Epithelial cell of prostate (primary cell): ENCODE measurements around the gene LHX2.

Source experiments
- DNase-seq: peaks from one replicate; pipeline ENCODE4 v3.0.0-alpha.2; 2011; ENCODE audit warnings: low read depth, low spot score
- H3K27ac ChIP-seq: fragments of 450-650 bp; 2 replicates; pipeline ENCODE4 v1.5.1; 2017; ENCODE audit warnings: mild to moderate bottlenecking

Gene LHX2

DNA sequence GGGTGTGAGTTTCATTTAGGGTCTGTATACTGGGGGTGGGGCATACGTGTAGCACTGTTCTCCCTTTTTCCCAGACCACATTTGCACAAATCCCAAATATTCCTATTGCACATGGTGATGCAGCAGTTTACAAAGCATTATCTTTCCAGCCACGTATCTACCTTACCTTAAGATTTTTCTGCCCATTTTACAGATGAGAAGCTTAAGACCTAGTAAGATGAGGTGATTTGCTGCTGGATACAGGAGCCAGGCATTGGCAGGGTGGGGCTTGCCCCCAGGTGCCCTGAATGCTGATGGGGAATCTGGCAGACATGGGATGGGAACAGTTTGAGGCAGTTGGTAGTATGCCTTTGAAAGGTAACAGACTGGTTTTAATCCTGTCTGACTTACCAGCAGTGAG is 12.5 kb downstream of the LHX2 start:
- no peak for DNase-seq
- no peak overlapping the region for H3K27ac ChIP-seq

DNA sequence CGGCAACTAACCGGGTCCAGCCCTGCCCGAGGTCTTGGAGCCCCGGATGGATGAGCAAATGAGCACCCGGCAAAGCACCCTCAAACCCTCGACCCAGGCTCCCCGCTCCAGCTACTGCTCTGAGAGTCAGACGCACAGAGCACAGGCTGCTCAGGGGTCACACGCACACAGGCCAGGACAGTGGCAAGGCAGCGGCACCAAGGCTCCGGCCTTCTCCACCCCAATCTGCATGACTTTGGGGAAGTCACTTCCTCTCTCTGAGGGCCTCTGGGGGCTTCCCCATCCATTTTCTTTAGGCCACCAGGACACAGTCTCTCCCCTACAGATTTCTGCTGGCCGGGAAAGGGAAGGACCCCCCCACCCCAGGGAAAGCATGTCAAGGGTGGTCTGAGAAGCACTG is 18.0 kb downstream of the LHX2 start:
- no peak overlapping the region for H3K27ac ChIP-seq
- no peak for DNase-seq

DNA sequence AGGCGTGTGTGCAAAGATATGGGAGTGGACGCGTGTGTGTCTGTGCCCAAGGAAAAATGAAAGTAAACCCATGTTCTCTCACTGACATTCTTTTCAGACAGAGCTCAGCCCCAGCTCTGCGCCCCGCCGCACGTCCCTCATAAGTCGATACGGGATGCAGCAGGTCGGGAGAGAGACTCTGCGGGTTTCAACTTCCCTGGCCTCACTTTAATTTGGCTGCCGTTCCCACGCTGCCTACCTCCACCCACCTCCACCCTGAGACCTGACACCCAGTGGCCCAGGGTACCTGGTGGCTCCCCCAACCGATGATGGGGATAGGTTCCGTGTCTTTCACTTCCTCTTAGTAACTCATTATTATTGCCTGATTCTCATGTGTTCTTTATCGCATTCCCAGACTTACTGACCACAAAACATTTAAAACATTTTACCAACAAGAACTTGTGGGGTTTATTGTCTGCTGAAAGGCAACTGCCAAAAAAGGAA is 19.4 kb downstream of the LHX2 start:
- no peak for DNase-seq
- no peak overlapping the region for H3K27ac ChIP-seq

DNA sequence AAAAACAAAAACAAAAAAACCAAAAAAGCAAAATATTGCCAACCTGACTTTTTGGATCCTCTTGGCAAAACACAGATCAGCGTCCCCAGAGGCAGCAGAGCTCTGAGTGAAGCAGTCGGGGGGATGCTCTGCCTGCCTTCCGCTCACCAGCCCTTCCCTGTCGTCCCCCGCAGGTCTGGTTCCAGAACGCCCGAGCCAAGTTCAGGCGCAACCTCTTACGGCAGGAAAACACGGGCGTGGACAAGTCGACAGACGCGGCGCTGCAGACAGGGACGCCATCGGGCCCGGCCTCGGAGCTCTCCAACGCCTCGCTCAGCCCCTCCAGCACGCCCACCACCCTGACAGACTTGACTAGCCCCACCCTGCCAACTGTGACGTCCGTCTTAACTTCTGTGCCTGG is 20.7 kb downstream of the LHX2 start:
- DNase-seq, result no peak
- no peak overlapping the region for H3K27ac ChIP-seq

DNA sequence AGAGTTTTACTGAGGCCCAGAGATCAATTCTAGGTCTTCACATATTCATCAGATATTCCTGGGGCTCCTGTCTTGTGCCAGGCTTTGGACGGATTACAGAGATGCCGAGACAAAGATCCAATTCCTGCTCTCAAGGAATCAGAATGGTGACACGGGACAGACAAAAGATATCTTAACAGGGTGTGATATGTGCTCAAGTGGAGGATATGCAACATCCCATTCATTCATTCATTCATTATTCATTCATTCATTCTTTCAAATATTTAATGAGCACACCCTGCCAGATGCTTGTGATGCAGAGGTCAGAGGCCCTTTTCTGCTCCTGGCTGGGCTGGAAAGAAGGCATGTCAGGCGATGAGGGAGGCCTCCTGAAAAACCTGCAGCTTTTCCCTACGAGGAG is 21.8 kb downstream of the LHX2 start:
- DNase-seq, result no peak
- no peak overlapping the region for H3K27ac ChIP-seq

DNA sequence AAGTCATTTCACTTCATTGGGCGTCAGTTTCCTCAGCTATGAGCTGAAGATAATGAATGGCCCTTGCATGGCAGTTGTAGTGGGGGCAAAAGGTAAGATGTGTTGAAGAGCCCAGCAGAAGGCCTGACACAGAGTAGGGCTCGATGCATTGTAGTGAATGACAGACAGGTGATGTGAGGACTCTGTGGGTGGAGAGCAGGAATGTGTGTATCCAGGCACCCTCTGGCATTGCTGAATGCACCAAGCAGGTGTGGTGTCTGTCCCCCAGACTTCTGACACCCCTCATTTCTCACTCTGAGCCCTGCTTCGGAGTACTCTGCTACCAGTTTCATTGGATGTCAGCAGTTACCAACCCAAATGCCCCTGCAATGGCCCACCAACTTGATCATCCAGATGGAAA is 22.4 kb downstream of the LHX2 start:
- H3K27ac ChIP-seq, result no peak overlapping the region
- DNase-seq, result no peak

DNA sequence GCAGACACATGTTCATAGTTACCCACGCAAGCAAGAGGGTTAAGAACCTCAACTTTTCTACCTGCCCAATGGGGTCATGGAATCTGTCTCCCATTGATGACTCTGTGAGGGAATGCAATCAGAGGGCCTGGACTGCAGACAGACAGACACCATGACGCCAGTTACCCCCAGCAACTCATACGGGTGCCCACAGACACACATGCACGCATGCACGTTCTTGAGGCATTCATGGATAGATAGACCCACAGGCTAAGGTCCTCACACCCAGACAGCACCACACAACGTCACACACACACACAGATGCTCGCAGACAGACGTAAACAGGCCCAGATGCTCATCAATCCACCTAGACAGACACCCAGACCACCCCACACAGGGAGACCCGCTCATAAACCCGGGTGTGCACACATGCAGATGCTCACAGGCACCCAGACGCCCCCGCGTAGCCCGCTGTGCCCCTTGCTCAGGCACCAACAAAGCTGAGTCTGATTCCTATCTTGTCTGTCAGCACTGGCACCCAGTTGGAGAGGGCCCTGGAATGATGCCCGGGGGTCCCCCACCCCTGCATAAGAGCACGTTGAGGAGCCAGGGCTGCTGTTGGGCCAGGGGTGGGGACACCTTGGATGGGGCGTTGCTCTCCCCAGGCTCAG is 23.6 kb downstream of the LHX2 start:
- no peak for DNase-seq
- H3K27ac ChIP-seq, result no peak overlapping the region

DNA sequence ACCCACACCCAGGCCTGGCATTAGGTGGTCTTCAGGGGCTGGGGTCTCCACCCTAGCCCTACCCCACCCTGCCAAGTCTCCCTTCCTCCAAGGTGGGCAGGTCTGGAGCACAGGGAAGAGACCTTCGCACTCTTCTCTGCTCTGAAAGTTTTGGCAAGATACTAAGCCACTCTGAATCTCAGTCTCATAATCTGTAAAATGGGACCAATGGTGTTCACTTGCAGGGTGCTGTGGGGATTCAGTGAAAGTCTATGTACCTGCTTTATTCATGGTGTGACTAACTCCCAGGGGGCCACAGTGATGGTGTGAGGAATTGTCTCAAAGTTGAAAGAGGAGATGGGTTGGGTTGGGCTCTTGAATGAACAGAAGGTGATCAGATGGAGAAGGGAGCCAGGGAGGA is 25.0 kb downstream of the LHX2 start:
- DNase-seq, result no peak

DNA sequence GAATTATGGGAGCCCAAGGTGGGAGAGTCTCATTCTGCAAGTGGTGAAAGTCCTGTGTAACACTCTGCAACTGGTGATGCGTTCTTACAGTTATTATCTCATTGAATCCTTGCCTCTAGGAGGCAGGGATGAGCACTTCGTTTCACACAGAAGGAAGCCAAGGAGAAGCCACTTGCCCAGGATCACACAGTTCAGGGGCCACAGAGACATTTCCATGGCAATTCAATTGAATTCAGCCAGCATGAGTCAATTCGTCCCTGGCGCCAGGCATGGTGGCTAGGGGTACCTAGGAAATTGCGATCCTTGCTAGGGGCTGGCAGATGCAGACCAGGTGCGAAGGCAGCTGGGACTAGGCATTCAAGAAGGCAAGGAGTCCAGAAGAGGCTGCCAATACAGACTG is 26.2 kb downstream of the LHX2 start:
- no peak for DNase-seq
- no peak overlapping the region for H3K27ac ChIP-seq

More for the DNA sequence above, 25.0 kb downstream of the LHX2 start:
- H3K27ac ChIP-seq, result no peak overlapping the region

DNA sequence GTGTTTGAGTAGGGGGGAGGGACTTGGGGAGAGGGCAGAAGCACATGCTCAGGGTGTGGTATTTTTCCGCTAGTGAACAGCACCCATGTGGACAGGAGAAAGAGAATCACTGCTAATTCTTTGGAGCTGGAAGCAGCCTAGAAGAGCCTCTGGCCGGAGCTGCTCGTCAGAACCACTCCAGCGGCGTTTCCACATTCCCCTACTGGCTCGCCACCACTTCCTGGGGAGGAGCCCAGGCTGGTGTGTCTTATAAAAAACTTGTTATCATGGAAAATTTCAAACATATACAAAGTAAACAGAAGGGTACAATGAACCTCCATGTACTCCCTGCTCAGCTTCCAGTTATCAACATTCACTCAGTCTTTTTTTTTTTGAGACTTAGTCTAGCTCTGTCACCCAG is 26.7 kb downstream of the LHX2 start:
- H3K27ac ChIP-seq, result no peak overlapping the region
- DNase-seq, result no peak

DNA sequence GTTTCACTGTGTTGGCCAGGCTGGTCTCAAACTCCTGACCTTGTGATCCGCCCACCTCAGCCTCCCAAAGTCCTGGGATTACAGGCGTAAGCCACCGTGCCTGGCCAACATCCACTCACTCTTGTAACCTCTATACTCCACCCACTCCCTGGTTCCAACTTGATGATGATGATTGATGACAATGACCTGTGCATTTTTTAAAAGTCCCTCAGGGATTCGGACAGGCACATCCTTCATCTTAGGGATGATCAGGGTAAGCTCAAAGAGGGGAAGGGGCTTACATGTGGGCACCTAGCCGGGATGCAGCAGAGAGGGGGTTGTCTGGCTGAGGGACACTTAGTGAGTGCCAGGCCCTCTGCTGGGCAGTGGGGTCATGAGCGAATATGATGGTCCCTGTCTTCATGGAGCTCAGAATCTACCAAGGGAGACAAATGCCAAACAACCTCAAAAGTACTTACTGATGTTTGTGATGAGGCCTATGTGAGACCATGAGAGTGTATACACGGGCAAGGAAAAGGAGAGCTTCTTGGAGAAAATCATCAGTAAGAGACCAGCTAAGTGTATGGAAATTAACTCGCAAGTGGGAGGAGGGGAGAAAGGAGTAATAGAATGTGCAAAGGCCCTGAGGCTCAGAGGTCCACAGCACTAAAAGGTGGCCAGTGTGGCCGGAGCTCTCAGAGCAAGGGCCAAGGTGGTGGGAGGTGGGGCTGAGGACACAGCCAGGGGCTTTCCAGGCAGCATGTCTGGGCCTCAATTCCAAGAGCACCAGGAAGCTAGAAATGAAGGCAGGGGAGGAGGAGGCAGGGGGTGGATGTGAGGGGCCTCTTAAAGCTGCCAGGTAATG is 27.4 kb downstream of the LHX2 start:
- no peak for DNase-seq
- no peak overlapping the region for H3K27ac ChIP-seq

DNA sequence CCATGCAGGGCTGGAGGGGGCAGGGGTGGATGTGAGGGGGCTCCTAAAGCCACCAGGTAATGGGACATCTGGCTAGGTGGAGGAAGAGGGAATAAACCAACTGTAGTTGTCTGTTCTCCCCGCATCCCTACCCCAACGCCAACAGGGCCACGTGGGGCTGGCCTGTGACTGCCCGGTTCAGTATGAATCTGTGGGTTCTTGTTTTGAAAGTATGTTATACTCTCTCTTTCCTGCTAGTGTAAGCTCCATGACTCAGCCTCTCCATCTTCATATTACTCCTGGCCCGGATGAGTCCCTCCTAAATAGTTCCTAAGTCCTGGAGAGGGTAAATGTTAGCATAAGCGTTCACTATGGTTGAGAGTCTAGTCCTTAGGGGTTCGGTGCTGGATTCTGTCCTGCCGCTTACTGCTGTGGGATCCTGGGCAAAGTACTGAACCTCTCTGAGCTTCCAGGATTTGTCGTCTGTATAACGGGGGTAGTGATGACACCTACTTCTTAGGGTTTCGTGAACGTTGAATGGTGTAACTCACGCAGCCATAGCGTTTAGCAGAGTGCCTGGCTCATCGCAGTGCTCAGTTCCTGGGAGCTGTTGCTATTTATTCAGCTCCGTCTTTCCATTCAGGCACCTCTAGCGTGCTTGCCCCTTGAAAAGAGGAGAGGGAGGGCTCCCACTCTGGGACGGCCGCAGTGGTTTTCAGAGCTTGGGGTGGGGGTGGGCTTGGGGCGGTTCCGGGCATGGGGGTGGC is 28.8 kb downstream of the LHX2 start:
- no peak overlapping the region for H3K27ac ChIP-seq
- DNase-seq, result no peak

DNA sequence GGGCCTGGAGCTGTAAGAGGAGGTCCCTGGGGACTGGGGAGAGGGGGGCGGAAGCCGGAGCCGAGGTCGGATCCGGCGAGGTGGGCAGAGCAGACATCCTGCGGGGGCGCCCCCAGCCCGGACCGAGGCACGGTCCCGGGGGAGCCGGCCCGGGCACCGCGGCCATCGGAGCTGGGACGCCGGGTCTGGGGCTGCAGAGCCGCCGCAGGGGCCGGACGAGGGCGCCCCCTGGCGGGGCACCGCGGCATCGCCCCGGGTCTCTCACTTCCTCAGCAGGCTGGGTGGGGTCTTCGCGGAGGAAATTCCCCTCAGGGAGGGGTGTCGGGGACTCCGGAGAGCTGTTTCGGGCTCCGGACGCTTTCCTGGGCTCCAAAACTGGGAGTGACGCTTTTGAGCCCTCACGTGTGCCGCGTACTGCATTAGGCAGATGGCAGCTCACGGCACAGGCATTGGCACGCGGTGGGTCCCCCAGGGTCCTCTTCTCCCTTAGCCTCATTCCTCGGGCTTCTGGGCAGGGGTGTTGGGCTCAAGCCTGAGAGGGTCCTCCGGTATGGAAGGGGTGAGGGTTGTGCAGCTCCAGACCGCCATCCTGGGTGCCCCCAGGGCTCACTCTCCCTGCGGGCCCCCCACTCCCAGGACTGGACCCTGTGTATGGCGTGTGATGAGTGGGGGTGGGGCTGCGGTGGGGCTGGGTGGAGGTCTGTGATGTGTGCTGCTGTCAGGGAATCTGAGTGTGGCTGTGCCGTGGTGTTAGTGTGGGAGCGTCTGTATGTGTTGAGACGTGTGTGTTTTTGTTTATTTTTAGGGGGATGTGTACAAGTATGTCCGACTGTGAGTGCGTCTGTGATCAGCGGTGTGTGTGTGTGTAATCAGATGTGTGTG is 29.6 kb downstream of the LHX2 start:
- H3K27ac ChIP-seq, result no peak overlapping the region
- no peak for DNase-seq

DNA sequence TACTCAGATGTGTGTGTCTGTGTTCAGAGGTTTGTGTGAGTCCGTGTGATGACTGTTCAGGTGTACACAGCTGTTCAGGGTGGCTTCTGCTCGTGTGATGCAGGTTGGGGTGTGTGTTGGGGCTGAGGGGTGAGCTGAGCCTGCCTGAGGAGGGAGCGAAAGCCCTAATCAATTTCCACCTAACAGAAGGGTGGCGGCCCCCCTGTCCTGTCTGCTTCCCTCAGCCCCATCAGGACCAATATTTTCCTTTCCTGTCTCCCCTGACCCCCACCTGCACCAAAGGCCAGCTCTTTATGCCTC is 30.2 kb downstream of the LHX2 start:
- H3K27ac ChIP-seq, result no peak overlapping the region
- DNase-seq, result no peak

DNA sequence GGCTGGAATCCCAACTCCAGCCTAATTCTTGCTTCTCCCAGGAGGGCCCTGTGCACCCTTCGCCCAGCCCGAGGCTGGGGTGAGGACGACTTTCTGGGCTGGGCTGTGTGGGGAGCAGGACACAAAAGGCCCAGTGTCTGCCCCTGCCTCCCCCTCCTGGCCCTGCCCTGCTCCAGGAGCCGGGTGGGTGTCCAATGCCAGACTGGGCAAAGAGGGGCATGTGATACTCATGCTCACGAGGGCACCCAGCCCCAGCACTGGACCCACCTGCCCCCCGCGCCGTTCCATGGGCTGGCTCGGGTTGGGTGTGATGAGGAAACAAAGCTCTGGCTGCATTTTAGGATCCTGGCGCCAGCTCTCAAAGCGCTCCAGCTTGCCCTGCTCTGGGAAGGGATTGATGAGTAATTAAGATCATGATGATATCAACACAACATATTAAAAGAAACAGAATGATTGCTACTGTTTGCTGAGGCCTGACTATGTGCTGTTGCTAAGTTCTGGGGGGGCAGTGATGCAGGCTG is 30.7 kb downstream of the LHX2 start:
- no peak overlapping the region for H3K27ac ChIP-seq
- no peak for DNase-seq

DNA sequence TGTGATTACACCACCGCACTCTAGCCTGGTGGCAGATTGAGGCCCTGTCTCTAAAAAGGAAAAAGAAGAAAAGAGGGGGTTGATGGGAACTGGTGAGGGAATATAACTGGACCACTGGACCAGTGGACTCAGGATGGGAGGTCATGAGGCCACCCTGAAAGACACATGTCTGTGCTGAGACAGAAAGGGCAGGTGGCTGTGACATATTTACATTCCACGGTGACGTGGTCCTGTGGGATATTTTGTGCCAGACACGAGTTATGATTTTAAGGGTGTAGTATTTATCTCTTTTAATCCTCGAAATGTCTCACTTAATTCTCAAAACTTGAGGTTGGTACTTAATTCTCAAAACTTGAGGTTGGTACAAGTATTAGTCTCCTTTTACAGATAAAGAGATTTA is 32.9 kb downstream of the LHX2 start:
- no peak for DNase-seq
- no peak overlapping the region for H3K27ac ChIP-seq

DNA sequence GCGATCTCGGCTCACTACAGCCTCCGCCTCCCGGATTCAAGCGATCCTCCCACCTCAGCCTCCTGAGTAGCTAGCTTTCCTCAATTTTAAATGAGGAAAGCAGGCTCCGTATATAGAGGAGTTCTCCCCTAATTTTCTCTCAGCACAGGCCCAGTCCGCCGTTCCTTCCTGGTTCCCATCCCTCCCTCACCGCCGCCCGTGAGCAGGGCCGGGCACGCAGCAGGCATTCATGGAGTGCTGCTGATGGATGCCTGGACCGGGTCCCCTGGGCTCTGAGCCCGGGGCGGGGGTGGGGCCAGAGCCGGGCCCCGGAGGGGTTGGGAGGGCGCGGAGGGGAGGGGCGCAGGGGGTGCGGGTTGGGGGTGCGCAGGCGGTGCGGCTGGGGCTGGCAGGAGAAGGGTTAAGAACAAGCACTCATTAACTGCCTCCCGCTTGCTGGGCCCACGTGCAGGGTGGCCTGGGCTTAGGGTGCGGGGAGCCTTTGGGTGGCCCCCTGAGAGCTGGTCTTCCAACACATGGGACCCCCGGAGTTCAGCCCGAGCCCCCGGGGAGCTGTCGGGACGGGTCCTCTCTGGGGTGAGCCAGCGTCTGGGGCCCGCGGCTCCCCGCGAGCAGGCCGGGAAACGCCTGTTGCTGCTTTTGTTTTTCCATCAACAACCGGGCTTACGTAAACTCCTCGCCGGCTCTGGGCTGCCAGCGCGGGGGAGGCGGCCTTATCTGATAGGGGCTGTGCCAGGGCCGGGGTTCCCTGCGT is 33.7 kb downstream of the LHX2 start:
- DNase-seq, result no peak
- no peak overlapping the region for H3K27ac ChIP-seq

DNA sequence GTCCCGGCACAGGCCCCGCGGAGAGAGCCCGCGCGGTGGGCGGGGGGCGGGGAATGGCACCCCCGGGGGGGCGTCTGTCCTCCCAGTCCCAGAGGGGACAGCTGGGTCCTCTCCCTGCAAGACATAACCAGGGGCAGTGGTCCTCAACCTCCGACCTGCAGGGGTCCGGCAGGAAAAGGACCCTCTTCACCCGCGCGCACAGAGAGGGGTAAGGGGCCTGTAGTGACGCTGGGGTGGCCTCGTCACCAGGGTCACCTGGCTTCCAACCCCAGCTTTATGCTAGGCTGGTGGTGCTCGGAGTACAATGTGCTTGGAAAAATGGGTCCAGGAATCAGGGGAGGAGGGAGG is 34.2 kb downstream of the LHX2 start:
- DNase-seq, result no peak

DNA sequence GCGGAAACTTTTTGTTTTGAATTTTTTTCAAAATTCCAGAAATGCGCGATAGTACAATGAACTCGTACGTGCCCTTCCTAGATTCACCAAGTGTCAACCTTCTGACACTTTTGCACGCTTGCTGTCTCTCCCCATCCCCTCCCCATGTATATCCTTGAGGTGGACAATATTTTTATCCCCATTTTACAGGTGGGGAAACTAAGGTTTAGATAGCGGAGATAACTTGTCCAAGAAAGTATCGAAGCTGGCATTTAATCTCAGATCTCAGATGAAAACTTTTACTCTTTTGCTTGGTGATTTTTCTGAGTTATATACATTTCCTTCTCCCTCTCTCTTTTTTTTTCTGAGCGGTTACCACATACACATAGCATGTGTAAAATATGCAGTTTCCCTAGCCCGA is 34.6 kb downstream of the LHX2 start:
- DNase-seq, result no peak
- no peak overlapping the region for H3K27ac ChIP-seq

More for the DNA sequence above, 34.2 kb downstream of the LHX2 start:
- no peak overlapping the region for H3K27ac ChIP-seq

DNA sequence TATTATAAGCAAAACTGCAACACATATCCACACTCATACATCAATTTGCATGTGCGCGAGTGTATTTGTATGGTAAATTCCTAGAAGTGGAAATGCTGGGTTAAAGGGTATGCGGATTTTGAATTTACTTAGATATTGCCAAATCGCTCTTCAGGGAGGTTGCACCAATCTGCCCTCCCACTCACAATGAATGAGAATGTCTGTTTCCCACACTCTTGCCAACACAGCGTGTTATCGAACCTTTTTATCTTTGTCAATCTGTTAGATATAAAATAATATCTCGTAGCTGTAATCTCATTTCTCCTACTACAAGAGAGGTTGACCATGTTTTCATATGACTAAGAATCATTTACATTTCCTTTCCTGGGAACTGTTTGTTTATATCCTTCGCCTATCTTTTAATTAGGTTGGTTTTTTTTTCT is 35.7 kb downstream of the LHX2 start:
- DNase-seq, result no peak
- H3K27ac ChIP-seq, result no peak overlapping the region
